Superior temporal gyrus (tissue), 1 donor: ENCODE measurements around the gene EPN2.

Source experiments
- DNase-seq: peaks from one replicate; pipeline ENCODE4 v3.0.0-alpha.2; 2016; ENCODE audit errors: extremely low spot score

Gene EPN2

DNA sequence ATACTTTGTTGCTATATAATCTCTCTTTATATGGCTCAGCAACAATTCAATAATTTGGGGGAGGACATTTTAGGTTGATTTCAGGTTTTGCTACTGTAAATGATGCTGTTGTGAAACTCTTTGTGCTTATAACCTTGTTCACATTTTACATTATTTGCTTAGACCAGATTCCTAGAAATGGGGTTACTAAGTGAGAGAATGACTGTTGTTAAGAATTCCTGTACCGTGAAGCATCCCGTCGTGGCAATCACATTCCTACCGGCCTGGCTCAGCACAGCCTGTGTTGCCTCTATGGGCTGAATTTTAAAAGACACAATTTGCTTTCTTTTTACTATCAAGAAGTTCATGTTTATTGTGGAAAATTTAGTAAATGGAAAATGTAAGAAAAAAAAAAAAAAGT is 94.0 kb downstream of the EPN2 start:
- DNase-seq: no peak

DNA sequence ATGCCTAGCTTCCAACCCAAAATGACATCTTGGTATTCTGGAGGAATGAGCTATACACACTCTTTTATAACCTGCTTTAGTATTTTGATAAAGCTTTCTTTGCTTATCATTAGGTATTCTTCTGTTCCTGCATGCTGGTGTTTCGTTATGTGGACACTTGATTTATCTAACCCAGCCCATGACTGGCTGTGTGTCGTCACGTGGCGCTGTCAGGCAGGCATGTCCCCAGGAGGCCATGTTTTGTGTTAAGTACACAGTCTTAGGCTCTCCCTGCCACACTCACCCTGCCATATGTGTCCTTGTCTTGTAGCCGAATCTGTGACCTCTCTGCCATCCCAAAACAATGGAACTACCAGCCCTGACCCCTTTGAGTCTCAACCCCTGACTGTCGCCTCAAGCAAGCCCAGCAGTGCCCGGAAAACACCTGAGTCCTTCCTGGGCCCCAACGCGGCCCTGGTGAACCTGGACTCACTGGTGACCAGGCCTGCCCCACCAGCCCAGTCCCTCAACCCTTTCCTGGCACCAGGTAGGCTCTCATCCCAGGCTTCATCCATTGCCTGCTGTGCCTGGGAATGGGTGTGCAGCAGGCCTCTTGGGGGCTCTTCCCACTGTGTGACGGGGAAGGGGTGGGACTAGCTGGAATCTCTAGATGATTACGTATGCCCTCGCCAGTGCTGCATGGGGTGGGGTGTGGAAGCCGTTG is 94.5 kb downstream of the EPN2 start:
- DNase-seq: no peak

DNA sequence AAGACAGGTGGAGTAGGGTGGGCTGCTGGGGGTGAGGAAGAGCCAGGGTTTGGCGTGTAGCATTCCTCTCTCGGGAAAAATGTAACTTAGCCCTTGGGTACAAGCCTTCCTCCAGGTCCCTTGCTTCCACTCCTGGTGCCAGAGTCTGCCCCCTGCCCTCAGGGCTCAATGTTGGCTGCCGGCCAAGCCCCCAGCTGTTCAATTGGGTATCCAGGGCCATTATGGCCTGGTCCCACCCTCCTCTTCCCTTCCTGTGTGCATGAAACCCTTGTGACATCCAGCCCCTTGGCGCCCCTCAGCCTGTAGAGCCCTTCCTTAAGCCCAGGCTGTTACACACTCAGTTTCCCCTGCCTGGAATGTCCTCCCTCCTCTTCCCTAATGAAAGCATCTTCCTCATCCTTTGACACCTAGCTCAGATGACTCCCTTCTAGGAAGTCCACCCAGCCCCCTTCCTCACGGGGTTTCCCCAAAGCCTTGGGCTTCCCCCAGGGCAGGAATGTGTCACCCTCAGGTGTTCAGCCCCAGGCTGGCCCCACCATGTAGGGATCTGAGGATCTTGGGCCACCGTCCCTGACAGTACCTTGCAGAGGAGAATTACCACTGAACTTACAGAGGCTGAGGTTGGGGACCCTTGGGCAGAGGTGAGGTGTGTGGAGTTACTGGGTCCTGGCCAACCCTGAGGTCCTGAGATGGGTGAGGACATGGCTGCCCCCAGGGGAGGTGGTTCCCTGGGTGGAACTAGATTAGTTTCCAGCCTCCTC is 95.4 kb downstream of the EPN2 start:
- no peak for DNase-seq

GRCh38 chr17:19333132-19333440 is 95.9 kb downstream of the EPN2 start:
- no peak for DNase-seq

GRCh38 chr17:19333736-19334290 is 96.6 kb downstream of the EPN2 start:
- no peak for DNase-seq

DNA sequence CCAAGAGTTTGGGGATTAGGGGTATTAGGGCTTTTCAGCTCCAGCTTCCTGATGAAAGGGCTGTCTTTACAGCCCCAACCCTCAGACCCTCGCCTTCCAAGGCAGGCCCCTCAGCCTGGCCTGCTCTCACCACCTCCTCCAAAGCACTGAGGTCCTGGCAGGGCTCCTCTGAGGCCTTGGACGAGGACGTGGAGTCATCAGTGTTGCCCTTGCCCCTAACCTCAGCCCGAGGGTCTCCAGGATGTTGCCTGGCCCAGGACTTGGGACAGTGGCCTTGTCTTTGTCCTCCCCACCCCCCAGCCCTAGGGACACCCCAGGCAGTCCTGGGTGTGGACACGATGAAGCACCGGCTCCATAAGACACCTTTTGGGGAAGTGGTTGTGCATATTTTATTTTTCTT is 97.2 kb downstream of the EPN2 start:
- no peak for DNase-seq

DNA sequence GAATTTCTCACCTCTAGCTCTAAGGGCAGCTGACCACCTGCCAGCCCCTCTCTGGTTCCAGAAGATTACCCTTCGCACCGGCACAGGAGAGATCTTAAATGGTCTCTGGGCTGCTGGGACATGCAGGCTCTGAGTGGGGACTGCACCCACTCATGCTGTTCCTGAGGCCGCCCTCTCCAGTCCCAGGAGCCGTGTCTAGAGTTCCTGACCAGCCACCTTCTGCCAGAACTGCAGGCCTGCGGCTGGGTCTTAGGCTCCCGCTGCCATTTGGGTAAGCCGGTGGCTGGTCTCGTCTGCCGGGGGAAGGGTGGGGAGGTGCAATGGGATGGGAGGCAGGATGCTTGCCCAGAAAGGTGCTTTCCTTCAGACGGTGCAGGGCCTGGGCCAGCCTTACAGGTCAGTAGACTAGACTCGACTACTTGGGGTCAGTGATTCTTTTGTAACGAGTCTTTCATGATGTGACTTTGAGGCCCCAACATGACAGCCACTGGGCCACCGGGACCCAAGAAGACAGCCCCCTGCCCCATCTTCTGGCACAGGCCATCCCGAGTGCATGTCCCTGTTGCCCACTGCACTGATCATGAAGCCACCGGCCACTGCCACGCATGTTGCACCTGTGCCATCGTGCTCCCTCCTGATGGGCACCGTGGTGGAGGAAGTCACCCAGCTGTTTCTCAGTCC is 98.9 kb downstream of the EPN2 start:
- no peak for DNase-seq

- DNase-seq: peak; percentile 72
These were observed 100.0 kb downstream of the EPN2 start for GRCh38 chr17:19336938-19337711.

DNA sequence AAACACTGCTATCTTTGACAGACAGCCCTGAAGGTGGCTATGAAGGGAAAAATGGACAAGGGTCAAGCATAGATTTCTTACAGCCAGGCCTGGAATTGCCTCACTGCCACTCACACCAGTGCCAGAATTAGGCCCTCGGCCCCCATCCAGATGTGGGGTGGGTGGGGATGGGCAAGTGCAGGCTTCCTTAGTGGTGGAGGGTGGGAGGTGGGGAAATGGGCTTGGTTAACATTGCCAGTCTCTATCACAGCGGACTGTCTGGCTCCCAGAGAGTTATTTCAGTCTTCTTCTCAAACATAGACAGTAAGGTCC is 100.5 kb downstream of the EPN2 start:
- DNase-seq: no peak

GRCh38 chr17:19338031-19338990 is 101.1 kb downstream of the EPN2 start:
- DNase-seq: no peak

DNA sequence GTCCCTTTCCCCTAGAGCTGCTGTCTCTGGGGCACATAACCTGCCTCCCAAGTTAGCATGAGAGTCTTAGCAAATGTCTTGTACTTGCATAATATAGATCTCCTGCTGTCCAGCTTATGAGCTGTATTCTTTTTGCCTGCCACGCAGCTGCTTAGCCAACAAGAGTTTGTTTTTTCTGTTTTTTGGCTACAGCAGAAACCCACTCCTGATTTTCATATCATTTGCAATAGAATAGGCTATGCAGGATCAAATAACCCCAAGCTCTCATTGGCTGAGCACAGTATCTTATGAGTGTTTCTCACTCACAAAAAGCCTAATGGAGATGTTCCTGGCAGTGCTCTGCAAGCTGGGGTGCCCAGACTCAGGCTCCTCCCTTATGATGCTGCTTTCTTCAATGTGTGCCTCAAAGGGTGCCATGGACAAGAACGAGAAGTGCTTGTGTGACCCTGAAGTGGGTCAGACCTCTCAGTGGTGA is 102.2 kb downstream of the EPN2 start:
- DNase-seq: no peak

DNA sequence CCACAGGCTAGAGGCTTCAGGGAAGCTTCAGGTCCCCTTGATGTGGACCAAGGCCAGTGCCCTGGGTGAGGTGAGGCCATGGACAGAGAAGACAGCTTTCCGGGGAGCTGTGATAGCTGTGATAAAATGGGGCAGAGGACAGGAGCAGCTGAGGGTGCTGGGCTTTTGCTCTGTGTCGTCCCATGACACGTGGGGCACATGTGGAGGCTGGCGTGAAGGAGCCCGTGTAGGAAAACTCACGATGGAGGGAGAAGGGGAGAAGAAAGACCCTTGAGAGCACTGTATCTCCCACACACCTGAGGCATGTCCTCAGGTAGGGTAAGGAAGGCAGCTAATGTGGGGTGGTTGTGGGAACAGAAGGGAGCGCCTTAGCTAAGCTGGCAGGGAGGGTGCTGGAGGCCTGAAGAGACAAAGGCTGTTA is 104.1 kb downstream of the EPN2 start:
- DNase-seq: no peak

DNA sequence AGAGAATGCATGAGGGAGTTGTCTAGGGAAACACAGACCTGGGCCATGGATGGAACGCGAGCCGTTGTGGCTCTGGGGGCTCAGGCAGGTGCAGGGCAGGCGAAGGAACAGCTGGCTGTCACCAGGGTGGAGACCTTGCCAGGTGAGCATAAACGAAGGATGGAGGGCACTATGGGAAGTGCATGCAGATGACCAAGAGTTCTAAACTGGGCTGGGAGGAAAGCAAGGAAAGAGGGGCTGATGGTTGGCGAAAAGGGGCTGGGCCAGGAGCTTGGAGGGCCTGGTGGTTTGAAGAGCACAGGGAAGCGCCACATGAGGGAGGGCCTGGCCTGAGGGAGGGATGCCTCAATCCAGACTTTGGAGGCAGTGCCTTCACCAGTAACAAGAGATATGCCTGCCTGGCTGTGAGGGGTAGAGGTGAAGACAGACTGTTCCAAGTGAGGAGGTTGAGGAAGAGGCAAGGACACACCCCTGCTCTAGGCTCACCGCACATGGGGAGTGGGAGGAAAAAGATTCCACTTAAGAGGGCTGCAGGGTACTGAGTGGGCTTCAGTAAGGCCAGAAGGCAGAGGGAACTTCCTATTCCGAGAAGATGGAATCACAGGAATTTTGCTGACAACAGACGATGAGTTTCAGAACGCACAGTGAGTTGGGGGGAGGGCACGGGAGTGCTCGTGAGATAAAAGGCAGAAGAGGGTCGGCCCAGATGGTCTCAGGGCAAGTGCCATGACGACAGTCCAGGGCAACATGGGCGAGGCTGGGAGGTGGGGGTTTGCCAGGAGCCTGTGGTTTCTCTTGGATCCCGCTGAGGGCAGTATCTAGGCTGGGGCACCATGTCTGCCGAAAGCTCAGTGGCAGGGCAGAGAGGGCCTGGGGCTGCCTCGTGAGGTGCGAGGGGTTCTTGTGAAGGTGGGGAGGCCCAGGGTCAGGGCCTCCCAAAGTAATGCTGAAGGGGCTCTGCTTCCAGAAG is 104.8 kb downstream of the EPN2 start:
- DNase-seq: no peak

GRCh38 chr17:19342611-19343255 is 105.6 kb downstream of the EPN2 start:
- no peak for DNase-seq

GRCh38 chr17:19343256-19343630 is 106.1 kb downstream of the EPN2 start:
- DNase-seq: no peak

DNA sequence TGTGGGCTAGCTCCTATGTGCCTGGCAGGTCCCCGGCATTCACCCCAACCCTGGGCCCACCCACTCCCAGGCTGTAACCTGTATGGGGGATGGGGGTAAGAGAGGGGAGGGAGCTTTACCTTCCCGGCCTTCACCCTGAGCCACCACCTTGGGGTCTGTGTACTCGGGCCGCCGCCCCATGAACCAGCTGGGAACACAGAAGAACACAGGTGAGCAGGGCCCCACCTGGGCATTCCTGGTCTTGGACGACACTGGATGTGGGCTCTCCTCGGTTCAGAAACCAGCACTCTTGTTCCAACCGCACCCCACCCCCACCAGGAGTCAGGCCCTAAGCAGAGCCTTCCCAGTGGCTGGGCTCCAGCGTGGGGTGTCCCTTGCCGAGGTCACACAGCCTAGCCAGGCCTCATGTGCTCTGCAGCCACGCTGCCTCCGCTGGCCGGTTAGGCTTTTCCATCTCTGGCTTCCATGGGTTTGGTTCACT is 106.5 kb downstream of the EPN2 start:
- no peak for DNase-seq

DNA sequence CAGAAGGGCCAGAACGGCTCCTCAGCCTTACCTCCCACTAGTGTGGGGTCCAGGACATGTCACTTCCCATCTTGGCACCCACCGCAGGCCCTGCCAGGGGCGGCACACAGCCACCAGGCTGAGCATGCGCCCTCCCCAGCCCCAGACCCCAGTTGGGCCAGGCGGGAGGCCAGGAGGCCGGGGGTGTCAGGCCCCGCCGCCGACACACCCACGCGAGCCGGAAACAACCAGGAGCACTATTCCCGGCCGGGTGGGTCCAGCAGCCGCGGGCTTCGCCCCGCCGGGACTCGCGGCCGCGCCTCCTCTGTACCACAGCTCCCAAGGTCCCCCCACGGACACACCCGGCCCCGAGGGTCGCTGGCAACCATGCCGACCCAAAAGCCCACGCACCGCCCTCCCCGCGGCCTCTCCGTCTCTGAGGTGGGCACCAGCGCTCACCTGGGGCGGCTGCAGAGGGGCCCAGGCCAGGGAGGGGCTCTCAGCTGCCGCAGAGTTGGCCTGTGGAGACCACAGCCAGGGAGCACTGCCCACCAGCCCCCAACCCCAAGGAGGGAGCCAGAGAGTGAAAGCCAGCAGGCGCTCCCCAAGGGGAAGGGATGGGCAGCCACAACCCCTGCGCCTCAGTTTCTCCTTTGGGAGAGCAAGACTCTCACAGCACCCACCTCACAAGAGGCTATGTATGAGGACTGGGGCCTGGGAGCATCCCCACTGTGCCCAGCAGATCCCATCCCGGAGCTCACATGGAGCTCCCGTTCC is 107.3 kb downstream of the EPN2 start:
- DNase-seq: no peak

DNA sequence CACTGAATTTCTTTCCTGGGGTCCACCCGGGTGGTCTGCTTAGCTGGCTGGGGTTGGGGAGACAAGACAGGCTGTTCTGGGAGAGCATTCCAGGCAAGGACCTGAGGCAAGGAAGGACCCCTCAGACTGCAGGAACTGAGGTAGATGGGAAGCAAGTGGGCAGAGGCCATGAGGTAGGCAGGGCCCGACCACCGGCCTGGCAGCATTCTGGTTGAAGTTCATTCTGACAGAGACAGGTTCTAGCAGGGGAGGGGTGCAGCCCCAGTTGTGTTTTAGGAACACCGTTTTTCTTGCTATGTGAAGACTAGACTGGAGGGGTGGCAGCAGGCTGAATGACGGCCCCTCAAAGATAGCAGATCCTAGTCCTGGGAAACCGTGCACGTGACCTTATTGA is 107.9 kb downstream of the EPN2 start:
- DNase-seq: no peak
